HT1080 (cell line): ENCODE measurements around the gene ZPBP. TPM values are rescaled to one million over a fixed set of nuclear protein-coding genes. Genes with fewer than 3 reads are reported as not detected.

Experiments
- DNase-seq: peaks from one replicate; pipeline ENCODE4 v3.0.0-alpha.2; 2015; ENCODE audit warnings: low read depth
- polyA plus RNA-seq, 2 experiments: library from polyadenylated mRNA; depleted of rRNA; stranded (reverse); fragments of >200 nt; gene quantifications; 2 replicates each; pipeline ENCODE4 v1.2.3, GENCODE V29; 2015
- total RNA-seq: library from RNA; depleted of rRNA; stranded (reverse); fragments of >200 nt; shearing (Covaris generic); gene quantifications from 2 replicates; pipeline ENCODE4 v1.2.3, GENCODE V29; 2014; rRNA removed

Gene ZPBP, protein sequence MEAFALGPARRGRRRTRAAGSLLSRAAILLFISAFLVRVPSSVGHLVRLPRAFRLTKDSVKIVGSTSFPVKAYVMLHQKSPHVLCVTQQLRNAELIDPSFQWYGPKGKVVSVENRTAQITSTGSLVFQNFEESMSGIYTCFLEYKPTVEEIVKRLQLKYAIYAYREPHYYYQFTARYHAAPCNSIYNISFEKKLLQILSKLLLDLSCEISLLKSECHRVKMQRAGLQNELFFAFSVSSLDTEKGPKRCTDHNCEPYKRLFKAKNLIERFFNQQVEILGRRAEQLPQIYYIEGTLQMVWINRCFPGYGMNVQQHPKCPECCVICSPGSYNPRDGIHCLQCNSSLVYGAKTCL
- not detected in 2 replicates for total RNA-seq
- polyA plus RNA-seq (2015; cell fraction: cytosol; rRNA removed) = not detected in 2 replicates
- polyA plus RNA-seq (2015; cell fraction: nucleus; rRNA removed) = not detected in 2 replicates

DNA sequence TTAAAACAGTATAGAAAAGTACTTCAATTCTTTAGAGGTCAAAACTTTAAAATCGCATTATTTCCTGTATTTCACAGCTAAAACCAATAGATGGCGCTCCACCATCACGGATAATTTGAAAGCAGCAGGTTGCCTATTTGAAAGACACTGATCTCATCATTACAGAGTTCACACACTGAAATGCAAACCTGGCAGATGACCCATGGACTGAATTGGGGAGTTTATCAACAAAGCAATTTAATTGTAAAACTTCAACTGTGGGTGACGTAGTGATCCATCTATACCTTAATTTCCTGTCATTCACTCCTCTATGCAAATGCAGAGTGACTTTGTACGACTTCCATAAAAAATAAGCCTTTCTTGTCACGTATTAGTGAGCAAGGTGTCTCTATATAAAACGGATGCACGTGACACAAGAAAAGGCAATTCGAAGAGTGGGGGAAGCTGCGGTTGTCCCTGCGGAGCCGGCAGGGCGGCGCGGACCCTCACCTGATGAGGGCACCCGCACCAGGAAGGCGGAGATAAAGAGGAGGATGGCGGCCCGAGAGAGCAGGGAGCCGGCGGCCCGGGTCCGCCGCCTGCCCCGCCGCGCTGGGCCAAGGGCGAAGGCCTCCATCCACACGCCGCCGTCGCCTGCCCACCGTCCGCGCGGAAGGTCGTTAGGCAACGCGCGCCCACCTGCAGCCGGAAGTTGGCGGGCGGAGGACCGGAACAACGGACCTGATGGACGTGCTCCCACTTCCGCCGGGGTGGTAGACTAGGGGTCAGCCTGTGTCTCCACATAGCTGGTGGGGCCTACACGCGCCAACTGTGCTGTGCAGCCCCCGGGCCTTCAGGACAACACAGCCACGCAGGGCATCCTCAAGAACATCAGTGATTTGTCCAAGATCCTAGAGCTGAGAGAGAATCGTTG lies at the start of gene ZPBP:
Gene ZPBP, minus strand, starts transcription at position 668 of the 913 bp plus-strand sequence. Its CDS starts 52 bp downstream, at position 616.
- peak; percentile 8 for DNase-seq

DNA sequence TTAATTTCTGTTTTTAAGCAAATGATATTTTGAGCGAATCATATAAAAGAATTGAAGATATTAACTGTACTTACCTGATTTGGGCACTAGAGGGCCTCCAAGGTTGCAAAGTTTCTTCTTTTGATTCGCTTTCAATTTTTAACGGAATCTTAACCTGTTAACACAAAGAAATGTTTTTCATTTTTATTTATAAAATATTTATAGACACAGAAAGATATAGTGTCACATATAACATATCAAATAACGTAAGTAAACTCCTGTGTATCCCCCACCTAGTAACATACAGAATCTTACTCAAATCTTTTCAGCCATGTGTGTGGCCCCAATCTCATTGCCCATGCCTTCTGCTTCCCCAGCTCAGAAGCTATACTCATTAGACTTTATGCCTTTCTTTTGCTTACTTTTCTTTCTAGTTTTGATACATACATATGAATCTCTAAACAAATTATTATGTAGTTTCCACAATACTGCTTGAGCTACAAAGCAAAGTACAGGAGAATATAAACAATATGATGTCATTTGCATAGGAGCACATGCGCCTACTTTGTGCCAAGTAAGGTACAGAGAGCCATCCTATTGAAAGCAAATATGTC lies 49.5 kb upstream of the ZPBP start:
- DNase-seq = no peak

DNA sequence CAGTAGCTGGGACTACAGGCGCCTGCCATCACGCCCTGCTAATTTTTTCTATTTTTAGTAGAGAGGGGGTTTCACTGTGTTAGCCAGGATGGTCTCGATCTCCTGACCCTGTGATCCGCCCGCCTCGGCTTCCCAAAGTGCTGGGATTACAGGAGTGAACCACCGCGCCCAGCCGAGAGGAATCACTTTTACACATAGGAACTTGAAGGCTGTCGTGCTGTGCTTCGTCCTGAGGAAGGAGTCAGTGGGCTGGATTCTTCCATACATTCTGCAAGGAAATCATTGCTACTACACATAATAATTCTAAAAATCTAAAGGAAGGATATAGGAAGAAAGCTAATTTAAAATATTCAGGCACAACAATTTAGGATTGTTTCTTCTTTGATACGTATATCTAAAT lies 48.8 kb upstream of the ZPBP start:
- no peak for DNase-seq

DNA sequence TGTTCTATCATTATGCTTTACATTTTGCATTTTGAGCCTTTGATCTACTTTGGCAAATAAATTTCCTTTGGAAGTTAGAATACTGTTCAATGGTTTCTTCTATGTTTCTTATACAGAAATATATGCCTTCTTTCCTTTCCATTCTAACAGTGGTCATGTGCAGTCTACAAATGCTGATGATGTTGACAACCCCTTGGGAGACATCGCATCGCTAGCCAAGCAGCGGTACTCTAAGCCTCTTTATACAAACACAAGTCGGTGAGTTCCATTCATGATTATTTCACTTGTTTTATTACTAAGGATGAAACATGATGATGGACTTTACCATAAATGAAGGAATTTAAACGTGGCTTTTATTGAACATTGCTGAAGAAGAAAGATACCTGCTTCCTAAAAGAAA lies 48.1 kb upstream of the ZPBP start:
- no peak for DNase-seq

DNA sequence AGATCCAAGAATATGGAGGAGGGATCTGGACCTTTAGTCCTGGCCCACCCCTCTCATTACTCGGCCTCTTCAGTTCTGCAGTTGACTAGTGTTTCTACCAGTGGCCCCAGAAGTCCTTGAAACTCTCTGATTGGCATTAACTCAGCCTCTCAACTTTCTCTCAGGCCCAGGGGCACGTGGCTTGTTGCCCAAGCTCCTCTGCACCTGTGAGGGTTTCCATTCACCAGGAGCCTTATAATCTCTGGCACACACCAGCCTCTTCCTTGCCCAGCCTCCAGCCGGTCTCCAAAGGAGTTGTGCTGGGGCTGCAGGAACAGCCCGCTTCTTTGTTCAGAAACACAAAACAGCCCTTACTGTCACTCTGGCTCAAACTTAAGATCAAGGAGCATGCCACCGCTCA lies 47.6 kb upstream of the ZPBP start:
- no peak for DNase-seq

DNA sequence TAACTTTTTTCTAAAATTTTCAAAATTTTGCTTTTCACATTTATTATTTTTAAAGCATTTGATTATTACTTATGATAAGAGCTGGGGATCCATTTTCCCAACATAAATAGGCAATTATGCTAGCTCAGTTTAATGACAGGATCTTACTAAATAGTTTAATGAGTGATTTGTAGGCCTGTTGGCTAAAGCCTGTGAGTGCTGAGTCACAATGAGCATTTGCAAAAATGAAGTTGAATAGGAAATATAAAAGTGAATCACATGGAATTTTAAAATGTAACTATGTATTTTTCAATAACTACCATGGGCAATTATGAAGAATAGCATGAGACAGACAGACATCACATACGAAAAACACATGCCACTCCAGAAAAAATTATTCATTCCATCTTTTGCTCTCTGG lies 45.1 kb upstream of the ZPBP start:
- no peak for DNase-seq

DNA sequence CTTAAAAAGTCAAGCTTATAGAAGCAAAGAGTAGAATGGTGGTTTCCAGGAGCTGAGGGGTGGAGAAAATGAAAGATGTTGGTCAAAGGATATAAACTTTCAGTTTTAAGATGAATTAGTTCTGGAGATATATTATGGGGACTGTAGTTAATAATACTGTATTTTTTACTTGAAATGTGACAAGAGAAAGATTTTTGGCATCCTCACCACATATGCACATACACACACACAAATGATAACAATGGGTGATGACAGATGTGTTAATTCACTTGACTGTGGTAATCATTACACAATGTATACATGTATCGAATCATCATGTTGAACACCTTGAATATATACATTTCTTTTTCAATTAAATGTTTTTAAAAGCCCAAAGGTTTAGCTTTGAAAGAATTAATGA lies 32.7 kb upstream of the ZPBP start:
- no peak for DNase-seq

DNA sequence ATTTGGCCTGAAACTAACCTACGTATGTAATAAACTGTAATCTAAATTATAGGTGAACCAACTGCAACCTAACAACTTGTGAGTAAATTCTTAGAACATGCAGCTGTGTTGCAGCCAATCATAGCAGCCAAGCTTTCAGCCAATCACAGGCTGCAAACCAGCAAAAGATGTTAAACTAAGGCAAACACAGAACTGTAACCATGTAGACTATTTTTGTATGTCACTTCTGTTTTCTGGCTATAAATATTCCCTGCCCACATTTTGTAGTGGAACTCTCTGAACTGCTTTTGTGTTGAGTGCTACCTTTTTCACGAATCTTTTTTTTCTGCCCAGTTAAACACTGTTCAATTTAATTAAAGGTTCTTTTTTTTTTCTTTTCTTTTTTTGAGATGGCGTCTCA lies 28.2 kb upstream of the ZPBP start:
- DNase-seq = no peak

DNA sequence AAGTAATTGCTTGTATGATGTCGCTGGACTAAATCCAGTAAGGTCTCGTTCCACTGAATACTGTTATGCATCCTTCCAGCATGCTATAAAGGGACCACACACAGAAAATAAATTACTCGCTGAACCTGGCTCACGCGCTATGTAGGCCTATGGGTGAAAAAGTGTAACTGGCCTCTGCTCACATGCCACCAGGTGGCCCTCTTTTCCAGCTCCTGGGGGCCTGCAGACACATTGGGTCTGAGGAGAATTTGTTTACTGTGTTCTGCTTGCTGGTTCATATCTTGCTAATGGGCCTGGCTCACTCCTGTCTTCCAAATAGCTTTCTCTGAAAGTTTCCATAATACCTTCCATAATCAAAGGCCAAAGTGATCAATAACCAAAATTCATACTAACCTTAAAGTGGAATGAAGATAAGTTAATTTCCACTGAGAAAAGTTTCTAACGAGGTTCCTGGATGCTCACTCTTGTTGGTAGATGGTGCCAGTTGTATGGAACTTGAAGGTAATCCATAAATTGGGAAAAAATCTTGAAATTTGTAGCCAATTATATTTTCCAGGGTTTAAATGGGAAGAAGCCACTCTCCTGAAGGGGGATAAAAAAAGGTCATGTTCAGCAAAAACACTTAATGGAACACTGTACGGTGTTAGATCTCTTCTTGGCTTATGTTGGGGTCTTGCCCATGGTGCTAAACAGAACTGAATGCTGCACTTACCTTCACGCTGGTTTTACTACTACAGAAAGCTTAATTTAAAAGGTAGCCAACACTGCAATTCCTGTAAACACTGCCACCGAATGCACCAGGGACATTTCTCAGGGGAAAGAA lies 27.0 kb upstream of the ZPBP start:
- DNase-seq = no peak

DNA sequence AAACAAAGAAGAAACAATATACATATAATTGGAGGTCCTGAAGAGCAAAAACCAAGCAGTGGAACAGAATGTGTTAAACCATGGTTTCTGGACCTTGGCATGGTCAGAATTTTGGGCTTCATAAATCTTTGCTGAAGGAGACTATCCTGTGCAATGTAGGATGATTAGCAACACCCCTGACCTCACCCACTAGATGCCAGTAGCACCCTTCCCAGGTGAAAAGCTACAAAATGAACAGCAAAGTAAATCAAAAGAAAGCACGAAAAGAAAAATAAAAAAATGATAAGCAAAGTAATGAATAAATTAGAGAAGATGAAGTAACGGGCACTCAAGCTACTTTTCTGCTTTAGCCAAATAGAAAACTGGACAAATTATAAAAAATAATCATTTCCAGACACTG lies 19.2 kb upstream of the ZPBP start:
- DNase-seq = no peak

DNA sequence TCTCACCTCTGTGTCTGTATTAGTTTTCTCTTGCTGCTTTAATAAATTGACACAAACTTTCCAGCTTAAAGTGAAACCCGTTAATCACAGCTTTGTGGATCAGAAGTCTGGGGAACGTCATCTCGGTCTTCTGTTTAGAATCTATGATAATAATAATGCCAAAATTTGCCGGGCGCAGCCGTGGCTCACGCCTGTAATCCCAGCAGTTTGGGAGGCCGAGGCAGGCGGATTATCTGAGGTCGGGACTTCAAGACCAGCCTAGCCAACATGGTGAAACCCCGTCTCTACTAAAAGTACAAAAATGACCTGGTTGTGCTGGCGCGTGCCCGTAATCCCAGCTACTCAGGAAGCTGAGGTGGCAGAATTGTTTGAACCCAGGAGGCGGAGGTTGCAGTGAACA lies 8.8 kb upstream of the ZPBP start:
- no peak for DNase-seq

DNA sequence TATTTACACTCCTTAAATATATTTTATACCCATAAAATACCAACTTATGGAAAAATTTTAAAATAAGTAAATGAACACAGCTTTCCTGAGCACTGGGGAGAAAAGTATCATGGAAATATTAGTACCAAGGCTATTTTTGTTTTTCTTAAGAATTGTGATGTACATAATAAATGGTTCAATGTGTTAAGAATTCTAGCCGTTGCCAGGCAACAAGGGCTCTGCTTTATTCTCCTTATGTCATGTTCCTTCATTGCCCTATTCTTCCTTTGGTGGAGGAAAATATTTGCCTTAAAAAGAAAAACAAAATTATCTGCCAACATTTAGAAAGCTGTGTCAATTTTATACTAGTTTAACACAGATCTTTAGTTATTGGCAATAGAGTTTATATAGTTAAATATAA lies 2.6 kb upstream of the ZPBP start:
- DNase-seq = no peak

DNA sequence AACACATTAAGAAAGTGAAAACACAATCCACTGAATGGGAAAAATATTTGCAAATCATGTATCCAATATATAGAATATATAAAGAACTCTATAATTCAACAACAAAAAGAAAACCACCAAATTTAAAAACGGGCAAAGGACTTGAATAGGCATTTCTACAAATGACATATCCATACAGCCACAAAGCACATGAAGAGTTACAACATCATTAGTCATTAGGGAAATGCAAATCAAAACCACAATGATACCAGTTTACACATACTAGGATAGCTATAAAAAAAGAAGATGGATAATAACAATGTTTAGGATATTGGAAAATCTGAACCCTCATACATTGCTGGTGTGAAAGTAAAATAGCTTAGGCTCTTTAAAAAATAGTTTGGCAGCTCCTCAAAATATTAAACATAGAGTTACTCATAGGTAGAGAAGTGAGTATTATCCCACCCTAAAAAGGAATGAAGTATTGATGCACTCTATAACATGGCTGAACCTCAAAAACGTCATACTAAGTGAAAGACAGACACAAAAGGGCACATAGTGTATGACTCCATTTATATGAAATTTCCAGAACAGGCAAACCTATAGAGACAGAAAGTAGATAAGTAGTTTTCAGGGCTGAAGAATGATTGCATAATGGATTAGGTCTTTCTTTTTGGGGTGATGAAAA lies 4.5 kb downstream of the ZPBP start:
- no peak for DNase-seq

DNA sequence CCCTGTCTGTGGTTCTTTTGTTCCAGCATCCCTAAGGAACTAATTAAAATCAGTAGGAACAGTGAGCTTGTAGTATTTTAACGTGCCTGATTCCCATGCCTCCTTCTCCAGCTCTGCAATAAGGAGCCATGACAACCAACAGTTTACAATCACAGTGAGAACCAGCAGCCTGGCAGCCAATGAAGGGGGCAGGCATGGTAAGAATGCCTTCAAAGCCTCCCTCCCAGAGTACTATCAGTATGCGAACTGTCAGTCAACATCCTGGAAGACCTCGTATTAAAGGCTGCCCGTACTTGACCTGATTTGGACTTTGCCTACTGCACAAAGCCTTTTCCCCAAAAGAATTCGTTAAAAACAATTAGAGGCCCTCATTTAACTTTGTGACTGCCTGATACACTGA lies 7.7 kb downstream of the ZPBP start:
- no peak for DNase-seq

DNA sequence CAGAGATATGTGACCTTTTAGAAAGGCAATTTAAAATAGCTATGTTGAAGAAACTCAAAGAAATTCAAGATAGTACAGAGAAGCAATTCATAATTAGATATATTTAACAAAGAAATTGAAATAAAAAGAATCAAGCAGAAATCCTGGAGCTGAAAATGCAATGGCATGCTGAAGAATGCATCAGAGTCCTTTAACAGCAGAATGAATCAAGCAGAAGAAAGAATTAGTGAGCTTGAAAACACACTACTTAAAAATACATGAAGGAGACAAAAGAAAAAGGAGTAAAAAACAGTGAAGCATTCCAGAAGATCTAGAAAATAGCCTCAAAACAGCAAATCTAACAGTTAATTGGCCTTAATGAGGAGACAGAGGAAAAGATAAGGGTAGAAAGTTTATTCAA lies 20.0 kb downstream of the ZPBP start:
- no peak for DNase-seq

DNA sequence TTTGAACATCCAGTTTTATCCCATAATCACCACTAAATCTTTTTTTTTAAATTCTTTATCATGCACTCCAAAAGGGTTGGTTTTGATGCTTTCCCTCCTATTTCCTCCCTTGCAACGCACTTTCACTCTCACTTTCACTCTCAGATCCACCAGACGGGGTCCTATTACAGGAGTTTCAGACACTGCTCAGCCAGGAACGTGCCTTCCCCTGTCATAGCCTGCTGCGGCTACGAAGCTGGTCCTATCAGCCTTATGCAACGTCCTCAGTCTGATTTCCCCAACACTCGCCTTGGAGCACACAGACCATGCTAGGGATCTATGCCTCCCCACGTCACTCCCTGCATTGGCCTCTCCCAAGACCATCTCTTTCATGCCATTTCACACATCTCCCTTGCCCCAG lies 23.4 kb downstream of the ZPBP start:
- DNase-seq = no peak

DNA sequence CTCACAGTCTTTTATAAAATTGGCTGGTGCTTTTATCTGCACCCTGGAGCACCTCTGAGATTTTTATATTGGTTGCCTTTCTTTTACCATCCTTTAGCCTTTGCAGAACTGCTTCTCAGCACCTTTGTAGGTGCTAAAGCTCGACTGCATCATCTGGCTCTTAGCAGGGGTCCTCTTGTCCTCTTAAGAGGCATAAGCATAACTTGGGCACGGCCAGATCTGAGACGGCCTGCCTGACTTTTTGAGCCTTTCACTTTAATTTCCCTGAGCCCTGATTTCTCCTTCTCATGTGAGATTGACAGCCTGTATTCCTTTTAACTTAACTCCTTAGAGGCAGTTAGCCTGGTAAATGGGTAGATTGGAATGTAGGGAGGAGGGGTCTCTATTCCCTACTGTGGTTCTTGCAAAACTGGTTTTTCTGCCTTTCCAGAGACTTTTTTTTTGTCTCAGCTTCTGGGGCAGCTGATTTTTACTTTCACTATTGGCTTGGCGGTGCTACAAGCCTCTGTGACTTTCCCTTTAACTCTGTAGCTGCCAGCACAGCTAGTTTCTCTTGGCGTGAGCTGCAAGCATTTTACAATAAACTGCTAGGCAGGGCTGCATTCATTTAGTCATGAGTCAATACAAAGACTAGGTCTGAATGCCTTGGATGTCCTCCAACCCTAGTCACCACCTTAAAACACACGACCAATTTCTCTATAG lies 24.0 kb downstream of the ZPBP start:
- DNase-seq = peak; percentile 62

DNA sequence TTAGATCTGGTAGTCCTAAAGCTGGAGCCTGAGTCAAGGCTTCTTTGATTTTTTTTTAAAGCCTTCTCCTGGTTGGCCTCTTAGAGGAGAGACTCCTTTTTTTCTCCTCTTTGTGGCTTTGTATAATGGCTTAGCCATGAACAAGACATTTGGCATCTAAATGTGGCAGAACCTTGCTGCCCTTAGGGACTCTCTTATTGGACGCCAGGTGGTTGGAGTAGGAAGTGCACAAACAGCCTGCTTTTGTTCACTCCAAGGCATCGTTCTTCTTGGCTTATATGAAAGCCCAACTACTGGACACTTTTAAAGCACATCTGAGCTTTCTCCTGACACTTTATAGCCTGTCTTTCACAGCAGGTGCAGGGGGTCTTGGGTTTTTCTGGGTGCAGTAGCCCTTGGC lies 25.0 kb downstream of the ZPBP start:
- peak; percentile 25 for DNase-seq

DNA sequence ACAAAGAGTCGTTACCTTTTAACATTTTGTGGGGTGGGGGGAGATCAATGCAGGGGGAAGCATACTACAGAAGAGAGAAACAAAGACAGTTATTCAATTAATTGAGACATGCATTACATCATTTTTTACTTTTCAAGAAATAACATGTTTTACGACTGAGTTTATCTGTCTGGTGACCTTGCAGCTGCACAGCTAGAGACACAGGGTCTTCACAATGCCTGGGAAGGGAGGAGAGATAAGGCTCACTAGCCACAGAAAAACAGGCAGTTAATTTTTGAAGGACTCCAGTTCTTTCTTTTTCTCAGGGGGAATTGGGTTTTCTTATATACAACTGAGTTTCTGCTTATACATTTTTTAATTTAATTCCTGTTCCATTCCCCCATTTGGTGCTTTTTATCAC lies 30.1 kb downstream of the ZPBP start:
- DNase-seq = no peak

DNA sequence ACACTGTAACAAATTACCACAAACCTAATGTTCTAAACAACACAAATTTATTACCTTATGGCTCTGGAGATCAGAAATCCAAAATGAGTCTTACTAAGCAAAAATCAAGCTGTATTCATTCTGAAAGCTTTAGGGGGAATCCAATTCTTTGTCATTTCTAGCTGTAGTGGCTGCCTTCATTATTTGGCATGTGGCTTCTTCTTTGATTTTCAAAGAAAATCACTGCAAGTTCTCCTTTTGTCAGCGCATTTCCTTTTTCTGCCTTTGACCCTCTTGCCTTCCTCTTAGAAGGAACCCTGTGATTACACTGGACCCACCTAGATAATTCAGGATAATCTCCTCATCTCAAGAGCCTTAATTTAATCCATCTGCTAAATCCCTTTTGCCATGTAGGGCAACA lies 36.9 kb downstream of the ZPBP start:
- no peak for DNase-seq
